Sigmoid colon (tissue), 7 donors: ENCODE measurements around the gene CTNNAL1. TPM values are rescaled to one million over a fixed set of nuclear protein-coding genes. Genes with fewer than 3 reads are reported as not detected.

Experiments used
- DNase-seq: peaks from one replicate; pipeline ENCODE4 v3.0.0-alpha.2; 2019
- H3K27ac ChIP-seq, 4 donors: fragments of 200-600 bp; sonication (generic); one replicate each; pipeline ENCODE4 v1.5.1; 2016 to 2019; ENCODE audit warnings: mild to moderate bottlenecking in 1 of 4
- H3K27me3 ChIP-seq, 3 donors: fragments of 200-600 bp; sonication (generic); one replicate each; pipeline ENCODE4 v1.5.1; 2019; ENCODE audit warnings: mild to moderate bottlenecking in 1 of 3
- H3K36me3 ChIP-seq, 4 donors: fragments of 200-600 bp; sonication (generic); one replicate each; pipeline ENCODE4 v1.5.1; 2016 to 2019
- H3K4me1 ChIP-seq, 4 donors: fragments of 200-600 bp; sonication (generic); one replicate each; pipeline ENCODE4 v1.5.1; 2017 to 2019
- H3K4me3 ChIP-seq, 4 donors: fragments of 200-600 bp; sonication (generic); one replicate each; pipeline ENCODE4 v1.5.1; 2017 to 2019; ENCODE audit warnings: mild to moderate bottlenecking in 2 of 4, moderate library complexity in 1 of 4
- H3K9me3 ChIP-seq, 4 donors: fragments of 200-600 bp in 3 of 4; sonication (generic) in 3 of 4; one replicate each; pipeline versions ENCODE4 v1.5.1 to v1.6.1; 2013 to 2019
- EP300 ChIP-seq, 4 donors: sonication (generic); formaldehyde crosslinking; IDR thresholded peaks; one replicate each; pipeline ENCODE4 v1.6.1; 2017; ENCODE audit warnings: antibody characterized with exemption in 4 of 4
- POLR2A ChIP-seq, 2 donors: fragments of 450-650 bp; IDR thresholded peaks; one replicate each; pipeline ENCODE4 v1.6.1; 2016; ENCODE audit warnings: antibody characterized with exemption in 2 of 2, mild to moderate bottlenecking in 2 of 2, moderate library complexity in 2 of 2
- POLR2AphosphoS5 ChIP-seq, 4 donors: sonication (generic); formaldehyde crosslinking; IDR thresholded peaks; one replicate each; pipeline ENCODE4 v1.6.1; 2017; ENCODE audit warnings: antibody characterized with exemption in 4 of 4
- WGBS, 2 donors: extraction: QIAGEN DNeasy Blood & Tissue Kit; methylation state at CpG; one replicate each; pipeline ENCODE4 v1.1.7; 2013; 5-methylcytosine and 5-hydroxymethylcytosine counted together
- intact Hi-C: fragments of 100-400 bp; cut with DNase I; formaldehyde crosslinking; loops from one replicate; pipeline ENCODE4 v1.15.1; 2023
- polyA plus RNA-seq, 3 donors: library from polyadenylated mRNA; stranded (reverse); fragments of 200-250 nt; gene quantifications; one replicate each; pipeline ENCODE4 v1.2.3, GENCODE V29; 2013
- total RNA-seq, 4 donors: library from RNA; depleted of rRNA; stranded (reverse); fragments of >200 nt; gene quantifications; one replicate each; pipeline ENCODE4 v1.1.0, GENCODE V29; 2016
- TF ChIP-seq, protein P1 (sequence below), 4 experiments: fragments of 450-650 bp in 3 of 4; fragments of 200-600 bp in 1 of 4; IDR thresholded peaks; one replicate each; pipeline ENCODE4 v1.5.1; 2016 to 2019; ENCODE audit warnings: antibody characterized with exemption in 4 of 4, mild to moderate bottlenecking in 3 of 4, moderate library complexity in 2 of 4
- donor health status: healthy with polysubstance abuse.
- donor health status: Bipolar disorder and iron deficiency.
- donor health status: healthy.

CTNNAL1 gene
- total and polyA plus RNA-seq, 7 donors: 18.7 to 56.8 (median 36.4) TPM

DNA sequence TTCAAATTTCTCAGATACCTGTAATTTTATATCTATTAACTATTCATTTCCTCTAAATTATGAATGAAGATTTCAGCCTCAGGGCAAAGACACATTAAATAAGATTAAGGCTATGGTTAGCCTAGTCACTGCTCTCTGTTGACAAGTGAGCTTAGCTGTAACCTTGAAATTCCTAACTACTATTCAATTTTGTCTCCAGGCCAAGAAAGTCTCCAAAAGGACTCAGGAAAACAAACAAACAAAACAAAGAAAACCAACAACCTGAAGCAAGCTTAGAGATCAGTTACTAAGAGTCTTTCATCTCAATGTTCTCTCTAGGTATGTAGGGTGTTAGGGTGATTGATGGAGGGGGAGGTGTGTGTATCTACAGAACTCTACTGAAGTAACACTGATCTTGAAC is 9.6 kb upstream of the CTNNAL1 start:
- Histone ChIP-seq H3K4me3 (no peak overlapping the region), H3K9me3 (no peaks in the 10 kb centered on the region), H3K4me1 (peaks cover 0 to 32% (median 21%) of the 10 kb centered on the region in 4 donors), H3K27ac (no peak overlapping the region), H3K36me3 (peaks cover 0 to 25% (median 0%) of the 10 kb centered on the region in 4 donors), H3K27me3 (no peaks in the 10 kb centered on the region)
- intact Hi-C loops: no loop called here
- TF ChIP-seq POLR2A (IDR thresholded peaks at IDR 0.05) (no peak), EP300 (IDR thresholded peaks at IDR 0.05) (no peak), POLR2AphosphoS5 (IDR thresholded peaks at IDR 0.05) (no peak)
- TF ChIP-seq, protein P1, sequence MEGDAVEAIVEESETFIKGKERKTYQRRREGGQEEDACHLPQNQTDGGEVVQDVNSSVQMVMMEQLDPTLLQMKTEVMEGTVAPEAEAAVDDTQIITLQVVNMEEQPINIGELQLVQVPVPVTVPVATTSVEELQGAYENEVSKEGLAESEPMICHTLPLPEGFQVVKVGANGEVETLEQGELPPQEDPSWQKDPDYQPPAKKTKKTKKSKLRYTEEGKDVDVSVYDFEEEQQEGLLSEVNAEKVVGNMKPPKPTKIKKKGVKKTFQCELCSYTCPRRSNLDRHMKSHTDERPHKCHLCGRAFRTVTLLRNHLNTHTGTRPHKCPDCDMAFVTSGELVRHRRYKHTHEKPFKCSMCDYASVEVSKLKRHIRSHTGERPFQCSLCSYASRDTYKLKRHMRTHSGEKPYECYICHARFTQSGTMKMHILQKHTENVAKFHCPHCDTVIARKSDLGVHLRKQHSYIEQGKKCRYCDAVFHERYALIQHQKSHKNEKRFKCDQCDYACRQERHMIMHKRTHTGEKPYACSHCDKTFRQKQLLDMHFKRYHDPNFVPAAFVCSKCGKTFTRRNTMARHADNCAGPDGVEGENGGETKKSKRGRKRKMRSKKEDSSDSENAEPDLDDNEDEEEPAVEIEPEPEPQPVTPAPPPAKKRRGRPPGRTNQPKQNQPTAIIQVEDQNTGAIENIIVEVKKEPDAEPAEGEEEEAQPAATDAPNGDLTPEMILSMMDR (IDR thresholded peaks at IDR 0.05): no peak
- no peak for DNase-seq

DNA sequence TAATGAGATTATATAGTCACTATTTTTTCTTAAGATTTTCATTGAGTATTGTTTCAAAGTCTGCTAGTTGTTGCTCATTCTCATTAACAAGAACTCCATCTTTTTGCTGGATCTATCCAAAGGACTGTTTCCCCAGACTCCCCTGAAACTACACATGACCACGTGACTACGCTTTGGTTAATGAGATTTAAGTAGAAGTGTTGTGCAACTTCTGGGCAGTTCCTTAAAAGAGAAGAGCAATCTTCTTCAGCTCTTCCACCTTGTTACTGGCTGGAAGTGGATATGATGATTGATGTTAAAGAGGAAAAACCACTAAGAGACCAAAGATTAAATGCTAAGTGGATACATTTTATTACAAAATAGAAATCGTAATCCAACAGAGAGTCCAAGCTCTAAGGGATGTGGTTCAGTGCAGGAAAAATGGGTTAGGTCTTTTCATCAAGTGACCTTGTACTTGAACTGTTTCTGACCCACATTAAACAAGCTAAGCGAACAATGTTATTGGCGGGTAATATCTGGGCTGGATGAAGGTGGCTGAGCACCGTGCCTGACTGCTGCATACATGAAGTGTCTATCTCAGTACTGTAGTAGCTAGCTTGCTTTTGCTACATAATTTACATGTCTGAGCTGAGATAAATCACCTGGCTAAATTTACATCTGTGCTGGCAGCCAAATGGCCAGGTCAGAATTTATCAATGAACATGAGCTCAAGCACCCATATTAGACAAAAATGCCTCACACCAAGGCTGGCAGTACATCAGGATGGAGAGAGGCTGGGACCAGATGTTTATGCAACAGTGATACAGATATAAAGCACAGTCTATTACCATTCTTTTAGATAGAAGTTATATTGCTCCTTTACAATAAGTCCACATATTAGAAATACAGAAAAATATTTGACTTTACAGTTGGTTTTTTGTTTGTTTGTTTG is 7.5 kb upstream of the CTNNAL1 start:
- Histone ChIP-seq H3K9me3 (no peaks in the 10 kb centered on the region), H3K27ac (no peak overlapping the region), H3K27me3 (no peaks in the 10 kb centered on the region), H3K4me3 (no peak overlapping the region), H3K4me1 (peaks cover 0 to 17% (median 6%) of the 10 kb centered on the region in 4 donors), H3K36me3 (peaks cover 0 to 25% (median 0%) of the 10 kb centered on the region in 4 donors)
- DNase-seq: no peak
- 89 to 91% methylated on average over 6 of the region's 6 CpGs for WGBS, 2 donors
- TF ChIP-seq POLR2AphosphoS5 (IDR thresholded peaks at IDR 0.05) (no peak), EP300 (IDR thresholded peaks at IDR 0.05) (no peak), POLR2A (IDR thresholded peaks at IDR 0.05) (no peak)
- TF ChIP-seq, protein P1 (IDR thresholded peaks at IDR 0.05): no peak
- intact Hi-C loops: no loop called here

GRCh38 chr9:109020113-109020512 is 6.8 kb upstream of the CTNNAL1 start:
- TF ChIP-seq EP300 (IDR thresholded peaks at IDR 0.05): no peak
- no peak for TF ChIP-seq POLR2A (IDR thresholded peaks at IDR 0.05)
- TF ChIP-seq, protein P1 (IDR thresholded peaks at IDR 0.05): no peak
- TF ChIP-seq POLR2AphosphoS5 (IDR thresholded peaks at IDR 0.05): no peak
- no peaks in the 10 kb centered on the region for H3K27me3 ChIP-seq
- no peaks in the 10 kb centered on the region for H3K9me3 ChIP-seq
- H3K36me3 ChIP-seq: peaks cover 0 to 25% (median 0%) of the 10 kb centered on the region in 4 donors
- H3K4me3 ChIP-seq: no peak overlapping the region
- DNase-seq: no peak
- WGBS, 2 donors: 94 to 95% methylated on average over 3 of the region's 3 CpGs
- intact Hi-C loops: no loop called here
- no peak overlapping the region for H3K27ac ChIP-seq
- H3K4me1 ChIP-seq: peaks cover 0 to 10% (median 3%) of the 10 kb centered on the region in 4 donors

DNA sequence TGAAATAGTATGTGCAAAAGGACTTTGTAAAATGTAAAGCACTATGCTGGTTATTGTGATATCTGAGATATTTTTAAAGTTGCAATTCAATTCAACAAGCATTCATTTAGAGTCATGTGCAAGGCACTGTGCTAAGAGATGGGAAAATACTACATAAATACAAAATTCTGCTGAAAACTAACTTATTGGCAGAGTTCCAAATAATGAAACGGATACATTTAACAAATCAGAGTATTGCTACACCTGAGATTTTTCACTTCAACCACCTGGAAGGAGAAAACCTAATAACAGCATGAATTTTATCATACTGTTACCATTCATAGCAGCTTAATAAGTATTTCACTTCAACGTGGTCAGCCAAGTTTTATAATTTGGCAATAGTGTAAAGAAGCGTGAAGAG is 6.1 kb upstream of the CTNNAL1 start:
- H3K9me3 ChIP-seq: no peaks in the 10 kb centered on the region
- no peak for TF ChIP-seq POLR2AphosphoS5 (IDR thresholded peaks at IDR 0.05)
- no peak for TF ChIP-seq EP300 (IDR thresholded peaks at IDR 0.05)
- TF ChIP-seq POLR2A (IDR thresholded peaks at IDR 0.05): no peak
- TF ChIP-seq, protein P1 (IDR thresholded peaks at IDR 0.05): no peak
- no peak overlapping the region for H3K27ac ChIP-seq
- no peak for DNase-seq
- intact Hi-C loops: no loop called here
- WGBS, 2 donors: 89% methylated on average over 3 of the region's 3 CpGs
- H3K36me3 ChIP-seq: peaks cover 0 to 25% (median 0%) of the 10 kb centered on the region in 4 donors
- H3K4me3 ChIP-seq: no peak overlapping the region
- peaks cover 0 to 15% (median 5%) of the 10 kb centered on the region in 4 donors for H3K4me1 ChIP-seq
- no peaks in the 10 kb centered on the region for H3K27me3 ChIP-seq
